ENCODE data around the gene FAM216B. TPM values are rescaled to one million over a fixed set of nuclear protein-coding genes. Genes with fewer than 3 reads are reported as not detected.

The FAM216B gene
- total and polyA plus RNA-seq, 9 of the 15 experiments (the other 6 are each of a cell fraction or from before 2014, with no cell fraction given): not detected

GRCh38 chr13:42747399-42747873 lies 33.9 kb upstream of the FAM216B start:
- H3K9me3 ChIP-seq (replicated peaks; ENCODE audit: control insufficient read depth, insufficient read depth, low read depth, low read length): no peaks in the 10 kb centered on the region
- intact Hi-C loops (cut with micrococcal nuclease) (no loop called here), in situ Hi-C loops (cut with MboI) (no loop called here)
- FAIRE-seq: no peak
- no peak overlapping the region for H3K4me3 ChIP-seq
- CTCF ChIA-PET (ENCODE audit: low intra/inter-chr PET ratio): no interaction called here
- no peaks in the 10 kb centered on the region for H3K79me2 ChIP-seq (ENCODE audit: control insufficient read depth, insufficient read depth, low read length)
- H3K27ac ChIP-seq (ENCODE audit: extremely low read depth, low read depth, low read length): no peak overlapping the region
- no peak overlapping the region for H3K4me2 ChIP-seq (ENCODE audit: insufficient read depth, low read length)
- no peak for ATAC-seq
- H3K9me1 ChIP-seq (ENCODE audit: control insufficient read depth, insufficient read depth, low read length): no peaks in the 10 kb centered on the region
- H3K36me3 ChIP-seq (ENCODE audit: control insufficient read depth, insufficient read depth, low read length): no peaks in the 10 kb centered on the region
- WGBS (ENCODE audit: insufficient coverage, low coverage, missing lambda C conversion rate): 0% methylated on average over 4 of the region's 4 CpGs
- no peak for DNase-seq (ENCODE audit: extremely low read depth in 1 of 4, low spot score in 3 of 4)
- H3K27me3 ChIP-seq (ENCODE audit: control insufficient read depth in 2 of 2, insufficient read depth in 2 of 2, low read length in 2 of 2): no peaks in the 10 kb centered on the region
- BruUV-seq (replicated peaks): no TSS peak
- H2AFZ ChIP-seq (ENCODE audit: low read depth, low read length): no peak overlapping the region
- H4K20me1 ChIP-seq (replicated peaks; ENCODE audit: control insufficient read depth, insufficient read depth, low read length): no peaks in the 10 kb centered on the region
- H3K4me1 ChIP-seq (replicated peaks in 1 of 2; ENCODE audit: control insufficient read depth in 2 of 2, insufficient read depth in 2 of 2, low read length in 2 of 2): no peaks in the 10 kb centered on the region
- POLR2A ChIA-PET: no interaction called here
- H3K9ac ChIP-seq (ENCODE audit: insufficient read depth in 1 of 2, low read depth in 2 of 2, low read length in 2 of 2): no peak overlapping the region
- no peak for TF ChIP-seq HMG20A (CRISPR knock-in tag; conservative IDR thresholded peaks at IDR 0.05)
- no peak for TF ChIP-seq TAF9B (IDR thresholded peaks at IDR 0.05; ENCODE audit: partially characterized antibody)
- no peak for TF ChIP-seq ZNF584 (CRISPR knock-in tag; IDR thresholded peaks at IDR 0.05; ENCODE audit: low read depth)
- TF ChIP-seq CBX3 (IDR thresholded peaks at IDR 0.05; ENCODE audit: borderline replicate concordance in 1 of 2, low read length in 2 of 2): no peak
- no peak for TF ChIP-seq NELFE (IDR thresholded peaks at IDR 0.05; ENCODE audit: insufficient read depth, insufficient read length)
- no peak for TF ChIP-seq RNF219 (CRISPR knock-in tag; IDR thresholded peaks at IDR 0.05)
- no peak for TF ChIP-seq PTBP1 (IDR thresholded peaks at IDR 0.05; ENCODE audit: low read depth, low read length)
- no peak for TF ChIP-seq RBM22 (IDR thresholded peaks at IDR 0.05; ENCODE audit: low read depth, low read length, poor library complexity, severe bottlenecking)
- no peak for TF ChIP-seq HDGF (IDR thresholded peaks at IDR 0.05)
- TF ChIP-seq DACH1 (IDR thresholded peaks at IDR 0.05; ENCODE audit: partially characterized antibody): no peak
- no peak for TF ChIP-seq FIP1L1 (IDR thresholded peaks at IDR 0.05; ENCODE audit: low read depth, low read length, poor library complexity, severe bottlenecking)
- TF ChIP-seq BRF2 (IDR thresholded peaks at IDR 0.05; ENCODE audit: borderline replicate concordance, insufficient read depth, insufficient read length): no peak
- TF ChIP-seq MCM7 (IDR thresholded peaks at IDR 0.05): no peak
- TF ChIP-seq FOXM1 (IDR thresholded peaks at IDR 0.05; ENCODE audit: low read depth): no peak
- TF ChIP-seq FOXM1 (CRISPR knock-in tag; IDR thresholded peaks at IDR 0.05; ENCODE audit: low read depth): no peak
- TF ChIP-seq ZNF583 (CRISPR knock-in tag; IDR thresholded peaks at IDR 0.05): no peak
- no peak for TF ChIP-seq COPS2 (conservative IDR thresholded peaks at IDR 0.05)
- TF ChIP-seq GTF3C2 (IDR thresholded peaks at IDR 0.05; ENCODE audit: borderline replicate concordance, extremely low read depth, insufficient read length): no peak
- TF ChIP-seq CCNT2 (IDR thresholded peaks at IDR 0.05; ENCODE audit: borderline replicate concordance, extremely low read depth, insufficient read length, low read depth, low read length): no peak

Data from K562 (cell line).